HG02610 (cell line): Measurements from ENCODE around the gene LAMA3.
"Not testable (repeated sequence)": the region's sequence is repeated elsewhere in the genome, so short reads cannot be mapped to it uniquely, and the experiment has no call there.

Experiments
- ATAC-seq: cut with Tn5 transposase; IDR thresholded peaks from one replicate; pipeline ENCODE4 v1.9.1; 2021; ENCODE audit warnings: mild to moderate bottlenecking, moderate library complexity; ENCODE audit not compliant: unreplicated experiment

LAMA3 gene

GRCh38 chr18:23704806-23705205, 15.6 kb downstream of the LAMA3 start:
- ATAC-seq: no peak

- ATAC-seq: no peak
Measured at GRCh38 chr18:23706971-23707640, 17.9 kb downstream of the LAMA3 start.

- no peak for ATAC-seq
Measured at GRCh38 chr18:23710068-23710527, 20.8 kb downstream of the LAMA3 start.

GRCh38 chr18:23710946-23711345, 21.7 kb downstream of the LAMA3 start:
- no peak for ATAC-seq

- ATAC-seq: no peak
Measured at GRCh38 chr18:23711426-23711825, 22.2 kb downstream of the LAMA3 start.

- ATAC-seq: no peak
Measured at GRCh38 chr18:23712445-23712844, 23.2 kb downstream of the LAMA3 start.

GRCh38 chr18:23714576-23714975, 25.3 kb downstream of the LAMA3 start:
- ATAC-seq: no peak

- ATAC-seq: not testable (repeated sequence)
Measured at GRCh38 chr18:23716079-23716478, 26.8 kb downstream of the LAMA3 start.

- ATAC-seq: no peak
Measured at GRCh38 chr18:23716516-23716915, 27.3 kb downstream of the LAMA3 start.

GRCh38 chr18:23716966-23717365, 27.7 kb downstream of the LAMA3 start:
- no peak for ATAC-seq

GRCh38 chr18:23718243-23718720, 29.0 kb downstream of the LAMA3 start:
- no peak for ATAC-seq

- ATAC-seq: no peak
Measured at GRCh38 chr18:23718731-23719130, 29.5 kb downstream of the LAMA3 start.

GRCh38 chr18:23719634-23720201, 30.5 kb downstream of the LAMA3 start:
- no peak for ATAC-seq

- ATAC-seq: no peak
Measured at GRCh38 chr18:23721696-23722480, 32.6 kb downstream of the LAMA3 start.

GRCh38 chr18:23722646-23723045, 33.4 kb downstream of the LAMA3 start:
- ATAC-seq: no peak

- no peak for ATAC-seq
Measured at GRCh38 chr18:23723121-23723520, 33.9 kb downstream of the LAMA3 start.

- ATAC-seq: no peak
Measured at GRCh38 chr18:23724681-23725080, 35.4 kb downstream of the LAMA3 start.

- no peak for ATAC-seq
Measured at GRCh38 chr18:23725351-23725750, 36.1 kb downstream of the LAMA3 start.

- no peak for ATAC-seq
Measured at GRCh38 chr18:23725827-23726661, 36.8 kb downstream of the LAMA3 start.

GRCh38 chr18:23727707-23728493, 38.6 kb downstream of the LAMA3 start:
- no peak for ATAC-seq
